Activated B cell treated with CpG ODN at 0.5 μM for 24 hours (primary cell): ENCODE measurements around the gene GRM7. TPM values are rescaled to one million over a fixed set of nuclear protein-coding genes. Genes with fewer than 3 reads are reported as not detected.

ENCODE experiments used
- ATAC-seq: fragments of 200-7000 bp; cut with Tn5 transposase; one replicate; pipeline ENCODE4 v1.10.0; 2021; ENCODE audit warnings: low read depth, mild to moderate bottlenecking, moderate library complexity
- CTCF ChIA-PET: fragments of 350-600 bp; sonication (Branson Sonifier 250); formaldehyde crosslinking; loops from one replicate; lab custom pipeline; 2021; ENCODE audit warnings: antibody characterized with exemption; lab: Charles Lee
- POLR2A ChIA-PET: fragments of 350-600 bp; sonication (Branson Sonifier 250); formaldehyde crosslinking; loops from one replicate; lab custom pipeline; 2021; ENCODE audit warnings: antibody characterized with exemption; lab: Charles Lee
- DNase-seq: peaks from one replicate; pipeline ENCODE4 v3.0.0; 2022
- H3K27ac Mint-ChIP-seq: one replicate; pipeline ENCODE4 v1.8.0; 2020; ENCODE audit warnings: mixed read lengths
- H3K27me3 Mint-ChIP-seq: one replicate; pipeline ENCODE4 v1.8.0; 2021; ENCODE audit warnings: mixed read lengths
- H3K36me3 Mint-ChIP-seq: one replicate; pipeline ENCODE4 v1.8.0; 2021; ENCODE audit warnings: low read depth, mixed read lengths
- H3K4me1 Mint-ChIP-seq: one replicate; pipeline ENCODE4 v1.8.0; 2021; ENCODE audit warnings: mixed read lengths
- H3K4me3 Mint-ChIP-seq: one replicate; pipeline ENCODE4 v1.8.0; 2020; ENCODE audit warnings: mild to moderate bottlenecking, mixed read lengths
- H3K9me3 Mint-ChIP-seq: one replicate; pipeline ENCODE4 v1.8.0; 2020; ENCODE audit warnings: mixed read lengths
- CTCF ChIP-seq: fragments of 200-600 bp; IDR thresholded peaks from one replicate; pipeline ENCODE4 v1.8.0; 2022; ENCODE audit warnings: antibody characterized with exemption, mild to moderate bottlenecking
- intact Hi-C: fragments of 100-400 bp; cut with micrococcal nuclease; formaldehyde crosslinking; loops from one replicate; pipeline ENCODE4 v1.15.1; 2024
- total RNA-seq: library from RNA; stranded (reverse); gene quantifications from 2 replicates; pipeline ENCODE4 v1.2.3, GENCODE V29; 2022

GRM7 gene
- total RNA-seq, 1 donor from 2014 or later = not detected

- Mint-ChIP-seq H3K36me3 (no peaks in the 10 kb centered on the region), H3K4me1 (no peaks in the 10 kb centered on the region), H3K4me3 (no peak overlapping the region), H3K27ac (no peak overlapping the region), H3K27me3 (no peaks in the 10 kb centered on the region), H3K9me3 (peaks cover 5% of the 10 kb centered on the region)
- no peak for ATAC-seq
- no peak for TF ChIP-seq CTCF
- POLR2A ChIA-PET = no interaction called here
- CTCF ChIA-PET = no interaction called here
- intact Hi-C loops = no loop called here
- DNase-seq = no peak
Observed at GRCh38 chr3:7632305-7632704, 771.4 kb downstream of the GRM7 start.

- H3K27ac Mint-ChIP-seq = no peak overlapping the region
- ChIA-PET CTCF (no interaction called here), POLR2A (no interaction called here)
- no peaks in the 10 kb centered on the region for H3K27me3 Mint-ChIP-seq
- DNase-seq (no peak), ATAC-seq (no peak)
- H3K4me3 Mint-ChIP-seq = no peak overlapping the region
- H3K4me1 Mint-ChIP-seq = no peaks in the 10 kb centered on the region
- TF ChIP-seq CTCF = no peak
- peaks cover 3% of the 10 kb centered on the region for H3K9me3 Mint-ChIP-seq
- H3K36me3 Mint-ChIP-seq = no peaks in the 10 kb centered on the region
- intact Hi-C loops = no loop called here
Observed at GRCh38 chr3:7637694-7638093, 776.8 kb downstream of the GRM7 start.

GRCh38 chr3:7638103-7638502 lies 777.2 kb downstream of the GRM7 start:
- CTCF ChIA-PET = no interaction called here
- Mint-ChIP-seq H3K27me3 (no peaks in the 10 kb centered on the region), H3K4me1 (no peaks in the 10 kb centered on the region), H3K4me3 (no peak overlapping the region), H3K9me3 (peaks cover 3% of the 10 kb centered on the region), H3K36me3 (no peaks in the 10 kb centered on the region), H3K27ac (no peak overlapping the region)
- ATAC-seq = no peak
- no peak for TF ChIP-seq CTCF
- intact Hi-C loops = no loop called here
- POLR2A ChIA-PET = no interaction called here
- no peak for DNase-seq

GRCh38 chr3:7640787-7641186 lies 779.9 kb downstream of the GRM7 start:
- no peak for ATAC-seq
- Mint-ChIP-seq H3K27ac (no peak overlapping the region), H3K36me3 (no peaks in the 10 kb centered on the region), H3K9me3 (peaks cover 3% of the 10 kb centered on the region), H3K27me3 (no peaks in the 10 kb centered on the region), H3K4me1 (no peaks in the 10 kb centered on the region), H3K4me3 (no peak overlapping the region)
- no peak for DNase-seq
- no peak for TF ChIP-seq CTCF
- ChIA-PET CTCF (no interaction called here), POLR2A (no interaction called here)
- intact Hi-C loops = no loop called here

GRCh38 chr3:7646851-7647250 lies 785.9 kb downstream of the GRM7 start:
- ChIA-PET CTCF (no interaction called here), POLR2A (no interaction called here)
- H3K4me1 Mint-ChIP-seq = no peaks in the 10 kb centered on the region
- no peaks in the 10 kb centered on the region for H3K36me3 Mint-ChIP-seq
- peaks cover 7% of the 10 kb centered on the region for H3K9me3 Mint-ChIP-seq
- intact Hi-C loops = no loop called here
- no peaks in the 10 kb centered on the region for H3K27me3 Mint-ChIP-seq
- H3K4me3 Mint-ChIP-seq = no peak overlapping the region
- H3K27ac Mint-ChIP-seq = no peak overlapping the region
- ATAC-seq (no peak), DNase-seq (no peak)
- TF ChIP-seq CTCF = no peak
